ENCODE measurements around the gene FBXW12. TPM values are rescaled to one million over a fixed set of nuclear protein-coding genes. Genes with fewer than 3 reads are reported as not detected.

The FBXW12 gene
- total and polyA plus RNA-seq, 10 donors = 0.33 to 0.42 TPM; not detected in 8

- WGBS, 5 donors = 79 to 94% (median 89%) methylated on average over 3 of the region's 3 CpGs
- no peak overlapping the region for H3K4me3 ChIP-seq
- no peak overlapping the region for H3K27ac ChIP-seq
- H3K27me3 ChIP-seq (replicated peaks in 1 of 7) = no peaks in the 10 kb centered on the region
- TF ChIP-seq POLR2A (IDR thresholded peaks at IDR 0.05) = no peak
- no peak for TF ChIP-seq POLR2AphosphoS5 (IDR thresholded peaks at IDR 0.05)
- TF ChIP-seq CTCF (IDR thresholded peaks at IDR 0.05 in 8 of 11, conservative IDR thresholded peaks at IDR 0.05 in 3 of 11) = no peak
- H3K36me3 ChIP-seq = peaks cover 0 to 37% (median 0%) of the 10 kb centered on the region in 6 donors
- peaks cover 4 to 73% (median 31%) of the 10 kb centered on the region in 6 donors for H3K4me1 ChIP-seq
- intact Hi-C loops (cut with DNase I; ENCODE audit: low total_unique reads) = no loop called here
- DNase-seq = no peak
- H3K9me3 ChIP-seq = no peaks in the 10 kb centered on the region
Observed at GRCh38 chr3:48422272-48422671, 50.3 kb downstream of the FBXW12 start.

- no peak for TF ChIP-seq POLR2A (IDR thresholded peaks at IDR 0.05)
- TF ChIP-seq CTCF (IDR thresholded peaks at IDR 0.05 in 8 of 11, conservative IDR thresholded peaks at IDR 0.05 in 3 of 11) = no peak
- TF ChIP-seq POLR2AphosphoS5 (IDR thresholded peaks at IDR 0.05) = no peak
- Histone ChIP-seq H3K27me3 (replicated peaks in 1 of 7) (no peaks in the 10 kb centered on the region), H3K4me3 (no peak overlapping the region), H3K4me1 (peaks cover 4 to 76% (median 34%) of the 10 kb centered on the region in 6 donors), H3K27ac (no peak overlapping the region), H3K9me3 (no peaks in the 10 kb centered on the region), H3K36me3 (peaks cover 0 to 33% (median 0%) of the 10 kb centered on the region in 6 donors)
- WGBS, 5 donors = 63 to 95% (median 92%) methylated on average over 8 of the region's 8 CpGs
- DNase-seq = no peak
- intact Hi-C loops (cut with DNase I; ENCODE audit: low total_unique reads) = no loop called here
Observed at GRCh38 chr3:48422681-48423080, 50.7 kb downstream of the FBXW12 start.

- no peak for DNase-seq
- no peak overlapping the region for H3K27ac ChIP-seq
- H3K4me1 ChIP-seq = peaks cover 4 to 78% (median 36%) of the 10 kb centered on the region in 6 donors
- H3K9me3 ChIP-seq = no peaks in the 10 kb centered on the region
- intact Hi-C loops (cut with DNase I; ENCODE audit: low total_unique reads) = no loop called here
- WGBS, 5 donors = 86 to 92% (median 89%) methylated on average over 21 to 25 of the region's 25 CpGs
- H3K27me3 ChIP-seq (replicated peaks in 1 of 7) = peaks cover 0 to 6% (median 0%) of the 10 kb centered on the region in 7 donors
- H3K36me3 ChIP-seq = peaks cover 0 to 26% (median 0%) of the 10 kb centered on the region in 6 donors
- TF ChIP-seq POLR2A (IDR thresholded peaks at IDR 0.05) = no peak
- TF ChIP-seq POLR2AphosphoS5 (IDR thresholded peaks at IDR 0.05) = no peak
- no peak for TF ChIP-seq CTCF (IDR thresholded peaks at IDR 0.05 in 8 of 11, conservative IDR thresholded peaks at IDR 0.05 in 3 of 11)
- no peak overlapping the region for H3K4me3 ChIP-seq
Observed at GRCh38 chr3:48423241-48423882, 51.3 kb downstream of the FBXW12 start.

- Histone ChIP-seq H3K27me3 (replicated peaks in 1 of 7) (peaks cover 0 to 13% (median 4%) of the 10 kb centered on the region in 7 donors), H3K36me3 (peaks cover 0 to 21% (median 0%) of the 10 kb centered on the region in 6 donors), H3K9me3 (no peaks in the 10 kb centered on the region), H3K4me1 (peaks cover 5 to 77% (median 37%) of the 10 kb centered on the region in 6 donors), H3K4me3 (no peak overlapping the region), H3K27ac (no peak overlapping the region)
- intact Hi-C loops (cut with DNase I; ENCODE audit: low total_unique reads) = no loop called here
- no peak for DNase-seq
- 76 to 89% (median 83%) methylated on average over 15 to 27 of the region's 27 CpGs for WGBS, 5 donors
- TF ChIP-seq POLR2AphosphoS5 (IDR thresholded peaks at IDR 0.05) (no peak), POLR2A (IDR thresholded peaks at IDR 0.05) (no peak), CTCF (IDR thresholded peaks at IDR 0.05 in 8 of 11, conservative IDR thresholded peaks at IDR 0.05 in 3 of 11) (no peak)
Observed at GRCh38 chr3:48423883-48424695, 52.1 kb downstream of the FBXW12 start.
